ENCODE measurements around the gene UNC45A.
"Not testable (repeated sequence)": the region's sequence is repeated elsewhere in the genome, so short reads cannot be mapped to it uniquely, and the experiment has no call there.

Gene UNC45A

GRCh38 chr15:90918034-90918788 lies 16.9 kb upstream of the UNC45A start:
- peak; percentile 22 for DNase-seq (ENCODE audit: low spot score)

DNA sequence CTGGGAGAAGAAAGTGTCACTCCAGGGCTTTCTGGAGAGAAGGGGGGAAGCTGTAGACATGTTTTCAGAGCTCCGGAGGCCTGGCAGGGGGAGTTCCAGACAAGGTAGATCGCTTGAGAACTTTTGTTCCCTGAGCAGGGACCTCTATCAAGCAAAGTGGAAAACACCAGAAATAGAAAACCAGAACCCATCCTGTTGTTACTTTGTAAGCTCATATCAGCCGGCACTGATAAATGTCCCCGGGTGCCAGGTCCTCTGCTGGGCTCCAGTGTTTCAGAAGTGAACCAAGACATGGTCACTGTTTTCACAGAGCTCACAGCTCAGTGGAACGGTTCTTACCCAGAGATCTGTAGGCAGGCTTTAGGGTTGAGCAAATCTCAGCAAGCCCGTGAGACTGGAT lies 16.2 kb upstream of the UNC45A start:
- no peak for DNase-seq (ENCODE audit: low spot score)

- no peak for DNase-seq (ENCODE audit: low spot score)
Measured at GRCh38 chr15:90921887-90922286, 13.2 kb upstream of the UNC45A start.

DNA sequence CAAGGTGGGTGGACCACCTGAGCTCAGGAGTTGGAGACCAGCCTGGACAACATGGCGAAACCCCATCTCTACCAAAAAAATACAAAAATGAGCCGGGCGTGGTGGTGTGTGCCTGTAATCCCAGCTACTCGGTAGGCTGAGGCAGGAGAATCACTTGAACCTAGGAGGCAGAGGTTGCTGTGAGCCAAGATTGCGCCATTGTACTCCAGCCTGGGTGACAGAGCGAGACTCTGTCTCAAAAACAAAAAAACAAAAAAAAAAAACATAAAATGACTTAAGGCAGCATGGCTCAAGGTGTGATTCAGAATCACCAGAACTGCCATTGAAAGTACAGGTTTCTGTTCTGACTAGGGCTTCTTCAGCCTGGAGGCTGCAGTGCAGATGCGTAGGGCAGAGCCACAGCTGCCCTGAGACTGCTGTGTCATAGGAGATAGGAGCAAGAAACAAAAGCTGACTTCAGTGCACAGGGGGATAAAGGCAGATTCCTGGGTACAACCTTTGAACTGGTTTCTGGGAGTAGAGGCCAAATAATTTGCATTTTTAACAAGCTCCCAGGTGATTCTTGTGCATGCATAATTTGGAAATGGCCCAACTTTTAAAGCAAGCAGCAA lies 12.3 kb upstream of the UNC45A start:
- DNase-seq (ENCODE audit: low spot score): peak; percentile 30

DNA sequence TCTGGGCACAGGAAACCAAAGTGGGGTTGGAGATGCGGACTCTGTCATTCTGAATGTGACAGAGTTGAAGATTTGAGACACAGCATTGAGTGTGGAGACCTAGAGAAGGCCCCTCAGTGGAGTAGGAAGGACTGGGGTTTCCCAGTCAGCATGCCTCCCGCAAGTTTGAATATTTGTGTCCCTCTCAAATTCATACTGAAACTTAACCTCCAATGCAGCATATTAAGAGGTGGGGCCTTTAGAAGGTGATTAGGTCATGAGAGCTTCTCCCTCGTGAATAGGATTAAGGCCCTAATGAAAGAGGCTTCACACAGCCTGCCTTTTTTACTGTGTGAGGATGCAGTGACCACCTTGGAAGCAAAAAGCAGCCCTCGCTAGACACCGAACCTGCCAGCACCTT lies 10.7 kb upstream of the UNC45A start:
- no peak for DNase-seq (ENCODE audit: low spot score)

- not testable (repeated sequence) for DNase-seq (ENCODE audit: low spot score)
Measured at GRCh38 chr15:90926766-90927165, 8.3 kb upstream of the UNC45A start.

DNA sequence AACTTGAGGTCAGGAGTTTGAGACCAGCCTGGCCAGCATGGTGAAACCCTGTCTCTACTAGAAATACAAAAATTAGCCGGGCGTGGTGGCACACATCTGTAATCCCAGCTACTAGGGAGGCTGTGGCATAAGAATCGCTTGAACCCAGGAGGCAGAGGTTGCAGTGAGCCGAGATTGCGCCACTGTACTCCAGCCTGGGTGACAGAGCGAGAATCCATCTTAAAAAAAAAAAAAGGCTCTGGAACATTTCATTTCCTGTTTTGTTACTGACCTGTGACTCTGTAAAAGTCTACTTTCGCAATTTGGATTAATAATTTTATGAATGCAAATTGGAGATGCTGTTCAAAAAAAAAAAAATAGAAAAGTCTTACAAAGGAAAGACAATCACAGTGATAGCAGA lies 7.0 kb upstream of the UNC45A start:
- DNase-seq (ENCODE audit: low spot score): not testable (repeated sequence)

DNA sequence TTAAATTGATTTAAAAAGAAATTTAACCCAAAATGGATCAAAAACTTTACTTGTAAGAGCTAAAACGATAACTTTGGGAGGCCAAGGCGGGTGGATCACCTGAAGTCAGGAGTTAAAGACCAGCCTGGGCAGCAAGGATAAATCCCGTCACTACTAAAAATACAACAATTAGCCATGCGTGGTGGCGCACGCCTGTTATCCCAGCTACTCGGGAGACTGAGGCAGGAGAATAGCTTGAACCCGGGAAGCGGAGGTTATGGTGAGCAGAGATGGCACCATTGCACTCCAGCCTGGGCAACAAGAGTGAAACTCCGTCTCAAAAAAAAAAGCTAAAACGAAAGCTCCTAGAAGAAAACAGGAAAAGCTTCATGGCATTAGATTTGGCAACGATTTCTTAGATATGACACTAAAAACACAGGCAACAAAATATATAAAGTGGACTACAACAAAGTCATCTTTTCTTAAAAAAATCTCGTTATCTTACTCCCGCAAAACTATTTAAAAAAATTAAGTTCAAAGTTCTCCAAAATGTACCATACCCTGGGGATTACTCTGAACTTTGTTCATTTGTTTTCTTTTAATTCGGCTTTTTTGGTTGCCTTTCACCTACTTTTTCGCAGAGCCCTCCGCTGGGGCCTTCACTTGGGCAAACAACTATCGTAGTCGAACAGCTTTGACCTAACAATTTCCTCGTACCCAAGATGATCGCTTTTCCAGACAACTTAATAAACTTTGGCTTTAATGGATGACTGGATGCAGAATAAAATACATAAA lies 5.7 kb upstream of the UNC45A start:
- DNase-seq (ENCODE audit: low spot score): no peak

DNA sequence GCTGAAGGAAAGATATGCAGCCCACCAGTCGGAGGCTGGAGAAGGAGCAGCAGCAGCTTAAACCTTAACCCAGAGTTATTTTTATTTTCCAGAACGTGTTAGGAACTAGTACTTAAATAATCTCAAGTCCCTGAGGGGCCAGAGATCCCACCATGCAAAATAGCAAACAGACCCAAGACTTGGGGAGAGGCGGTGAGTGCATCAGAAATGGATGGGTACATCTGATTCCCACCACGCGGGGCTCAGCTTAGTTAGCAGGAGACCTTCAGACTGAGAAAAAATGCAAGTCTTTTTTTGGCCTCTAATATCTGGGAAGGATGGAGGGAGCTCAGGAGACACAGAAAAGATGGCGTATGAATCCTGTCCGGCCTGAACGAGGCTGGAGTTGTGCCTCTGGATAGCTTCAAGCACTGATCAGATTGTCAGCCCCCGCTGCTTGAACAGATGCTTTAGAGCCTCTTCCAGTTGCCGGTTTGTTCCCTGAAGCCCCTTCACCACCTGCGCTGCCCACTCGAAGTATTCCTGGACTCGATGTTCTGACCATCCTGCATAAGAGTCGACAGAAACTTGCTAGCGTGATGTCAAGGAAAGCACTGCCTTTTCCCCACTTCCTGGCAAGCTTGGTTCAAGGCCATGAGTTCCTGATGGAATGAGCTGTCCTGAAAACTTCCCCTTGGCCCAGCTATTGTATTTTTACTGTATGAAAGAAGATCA lies 4.1 kb upstream of the UNC45A start:
- no peak for DNase-seq (ENCODE audit: low spot score)

DNA sequence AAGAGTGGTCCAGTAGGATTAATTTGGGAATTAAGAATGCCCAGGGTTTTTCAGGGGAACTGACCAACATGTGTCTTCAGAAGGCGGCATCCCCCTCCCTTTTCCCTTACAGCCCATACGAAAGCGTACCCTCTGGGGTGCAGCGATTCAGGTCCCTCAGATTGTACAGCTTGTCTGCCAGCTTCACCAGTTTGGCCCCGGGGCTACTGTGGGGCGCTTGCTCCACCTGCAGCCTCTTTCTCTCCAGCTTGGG lies 3.6 kb upstream of the UNC45A start:
- DNase-seq (ENCODE audit: low spot score): no peak

DNA sequence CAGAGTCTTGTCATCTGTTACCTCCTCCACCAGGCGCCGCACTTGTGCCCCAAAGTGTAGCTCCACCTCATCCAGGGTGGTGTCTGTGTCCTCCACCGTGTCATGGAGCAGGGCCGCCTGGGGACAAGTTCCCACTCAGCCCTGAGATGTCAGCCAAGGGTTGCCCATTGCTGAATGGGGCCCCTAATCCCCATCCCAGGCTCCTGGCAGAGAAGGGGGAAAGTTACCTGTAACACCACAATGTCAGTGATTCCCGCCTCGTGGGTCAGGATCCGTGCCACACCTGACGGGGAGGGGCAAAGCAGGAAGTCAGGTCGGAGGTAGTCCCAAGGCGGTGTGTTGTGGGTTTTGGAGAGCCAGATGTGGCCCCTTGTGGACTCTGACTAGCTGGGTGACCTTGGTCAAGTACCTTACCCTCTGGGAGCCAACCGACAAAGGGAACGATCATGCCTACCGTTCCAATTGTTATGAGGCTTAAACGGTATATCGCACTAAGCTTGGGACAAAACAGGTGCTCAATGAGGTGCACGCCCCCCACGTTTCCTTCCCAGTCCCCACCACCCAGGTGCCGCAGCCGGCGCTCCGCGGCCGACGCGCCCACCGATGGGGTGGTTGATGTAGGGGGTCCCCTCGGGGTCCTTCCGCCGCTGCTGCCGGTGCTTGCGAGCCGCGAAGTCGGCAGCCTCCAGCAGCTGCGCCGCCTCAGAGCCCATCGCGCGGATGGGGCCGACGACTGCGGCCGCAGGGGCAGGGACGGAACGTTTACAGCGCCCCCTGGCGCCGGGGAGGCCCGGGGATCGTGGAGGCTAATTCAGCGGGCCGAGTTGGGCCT lies 3.0 kb upstream of the UNC45A start, which contains the start of gene HDDC3:
Gene HDDC3, minus strand, starts transcription at position 722 of the 832 bp plus-strand sequence. Its CDS starts 9 bp downstream, at position 713.
- peak; percentile 94 for DNase-seq (ENCODE audit: low spot score)

DNA sequence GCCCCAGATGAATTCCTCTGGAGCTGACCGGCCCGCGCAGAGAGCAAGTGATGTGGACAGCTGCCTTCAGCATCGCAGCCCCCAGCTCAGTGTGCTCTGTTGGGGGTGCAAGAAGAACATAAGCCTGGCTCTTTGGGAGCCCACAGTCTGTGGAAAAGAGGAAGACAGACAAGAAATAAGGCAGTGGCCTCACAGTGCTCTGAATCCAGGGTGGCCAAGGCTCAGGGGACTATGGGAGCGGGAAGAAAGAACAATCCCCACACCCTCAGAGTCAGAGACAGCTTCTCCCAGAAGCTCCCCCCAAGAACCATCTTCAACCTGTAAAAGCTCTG lies 2.5 kb upstream of the UNC45A start:
- DNase-seq (ENCODE audit: low spot score): no peak

DNA sequence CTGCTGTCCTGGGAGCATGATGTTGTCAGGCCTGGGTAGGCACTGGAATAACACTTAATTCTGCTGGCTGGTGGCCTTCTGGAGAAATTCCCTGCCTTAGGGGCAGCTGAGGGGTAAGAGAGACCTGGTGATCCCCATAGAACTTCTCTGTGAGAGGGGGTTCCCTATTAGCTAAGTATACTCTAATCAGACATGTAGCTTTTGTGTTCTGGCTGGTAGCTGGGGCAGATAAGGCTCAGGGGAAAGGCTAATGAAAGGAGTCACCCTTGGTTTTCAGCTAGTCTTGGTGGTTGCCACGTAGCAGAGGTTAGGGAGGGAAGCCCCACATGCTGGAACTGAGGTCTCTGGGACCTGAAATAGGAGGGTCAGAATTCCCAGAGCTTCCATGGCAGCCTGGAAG lies 1.8 kb upstream of the UNC45A start:
- no peak for DNase-seq (ENCODE audit: low spot score)

- DNase-seq (ENCODE audit: low spot score): peak; percentile 86
Measured at GRCh38 chr15:90934256-90934948, 683 bp upstream of the UNC45A start.

DNA sequence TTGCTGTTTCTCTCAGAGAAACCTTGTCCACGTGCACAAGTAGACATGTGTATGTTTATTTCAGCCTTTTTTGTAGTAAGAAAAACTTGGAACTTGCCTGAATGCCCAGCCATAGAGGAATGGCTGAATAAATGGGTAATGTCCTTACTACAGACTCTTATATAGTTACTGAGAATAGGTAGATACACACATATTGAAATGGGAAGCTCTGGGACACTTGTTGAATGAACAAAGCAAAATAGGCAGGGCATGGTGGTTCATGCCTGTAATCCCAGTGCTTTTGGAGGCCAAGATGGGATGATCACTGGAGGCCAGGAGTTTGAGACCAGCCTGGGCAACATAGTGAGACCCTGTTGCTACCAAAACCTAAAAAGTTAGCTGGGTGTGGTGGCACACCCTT lies 1.7 kb downstream of the UNC45A start:
- no peak for DNase-seq (ENCODE audit: low spot score)

DNA sequence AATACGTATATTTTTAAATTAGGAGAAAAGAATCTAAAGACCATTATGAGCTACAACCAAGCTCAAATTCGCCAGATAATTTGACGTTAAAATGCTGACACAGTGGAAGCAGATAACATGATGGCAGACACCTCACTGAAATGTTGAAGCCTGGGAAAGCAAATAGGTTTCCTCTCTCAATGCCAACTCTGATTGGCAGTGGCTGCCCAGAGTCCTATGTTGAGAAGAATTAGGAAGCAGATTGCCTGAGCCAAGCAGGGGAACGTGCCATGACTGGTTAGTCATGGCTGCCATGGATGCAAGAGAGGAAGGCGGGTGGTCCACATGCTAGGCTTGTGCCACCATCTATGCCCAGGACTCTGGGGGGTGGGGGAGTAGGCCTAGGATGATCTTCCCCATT lies 3.2 kb downstream of the UNC45A start:
- DNase-seq (ENCODE audit: low spot score): no peak

- DNase-seq (ENCODE audit: low spot score): no peak
Measured at GRCh38 chr15:90939756-90940155, 4.7 kb downstream of the UNC45A start.

DNA sequence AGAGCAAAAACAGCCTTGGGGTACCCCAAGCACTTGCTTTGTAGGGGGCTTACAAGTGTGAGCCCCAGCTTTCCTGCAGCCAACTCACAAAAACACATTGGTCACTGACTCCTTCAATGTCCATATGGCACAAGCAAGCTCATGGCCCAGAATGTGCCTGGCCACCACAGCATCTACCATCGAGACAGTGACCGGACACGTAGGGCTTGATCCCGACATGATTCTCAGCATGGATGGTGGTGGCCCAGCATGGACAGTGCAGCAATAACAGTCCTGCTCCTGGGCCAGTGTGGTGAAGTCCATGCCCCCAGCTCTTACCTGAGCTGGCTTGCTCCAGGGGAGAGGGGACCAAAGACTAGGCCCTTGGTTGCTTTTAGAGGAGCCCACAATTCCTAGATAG lies 6.0 kb downstream of the UNC45A start:
- no peak for DNase-seq (ENCODE audit: low spot score)

DNA sequence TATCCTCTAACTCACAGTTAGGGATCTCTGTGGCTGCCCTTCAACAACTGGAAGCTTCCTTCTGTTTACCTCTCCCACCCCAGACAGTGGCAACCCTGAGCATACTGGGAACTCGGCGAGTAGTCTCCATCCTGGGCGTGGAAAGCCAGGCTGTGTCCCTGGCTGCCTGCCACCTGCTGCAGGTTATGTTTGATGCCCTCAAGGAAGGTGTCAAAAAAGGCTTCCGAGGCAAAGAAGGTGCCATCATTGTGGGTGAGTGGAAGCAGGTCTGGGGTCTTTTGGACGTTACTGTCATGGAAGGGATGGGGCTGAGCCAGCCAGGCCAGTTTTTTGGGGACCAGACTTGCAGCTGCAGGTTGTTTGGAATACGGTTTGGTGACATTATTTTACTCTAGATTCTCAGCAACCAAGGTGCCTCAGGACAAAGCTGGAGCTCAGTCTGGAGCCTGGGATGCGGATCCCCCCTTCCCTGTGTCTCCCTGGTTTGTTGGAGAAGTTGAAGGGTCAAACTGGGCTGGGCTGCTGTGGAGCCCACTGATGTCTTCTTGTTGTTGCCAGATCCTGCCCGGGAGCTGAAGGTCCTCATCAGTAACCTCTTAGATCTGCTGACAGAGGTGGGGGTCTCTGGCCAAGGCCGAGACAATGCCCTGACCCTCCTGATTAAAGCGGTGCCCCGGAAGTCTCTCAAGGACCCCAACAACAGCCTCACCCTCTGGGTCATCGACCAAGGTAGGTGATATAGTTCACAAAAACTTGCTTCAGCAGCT lies 7.5 kb downstream of the UNC45A start:
- DNase-seq (ENCODE audit: low spot score): no peak

DNA sequence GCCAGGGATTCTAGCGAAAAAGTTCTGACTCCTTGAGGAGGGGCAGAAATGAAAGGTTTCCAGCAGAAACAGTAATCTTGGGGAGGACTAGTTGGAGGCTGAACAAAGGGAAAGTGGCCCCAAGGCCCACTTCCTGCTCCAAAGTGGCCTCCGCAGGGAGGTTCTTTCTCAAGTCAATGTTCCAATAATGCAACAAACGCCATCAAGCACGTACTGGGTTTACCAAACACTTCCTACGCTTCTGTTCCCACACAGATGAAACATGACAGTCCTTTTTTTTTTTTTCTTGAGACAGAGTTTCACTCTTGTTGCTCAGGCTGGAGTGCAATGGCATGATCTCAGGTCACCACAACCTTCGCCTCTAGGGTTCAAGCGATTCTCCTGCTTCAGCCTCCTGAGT lies 10.0 kb downstream of the UNC45A start:
- no peak for DNase-seq (ENCODE audit: low spot score)

DNA sequence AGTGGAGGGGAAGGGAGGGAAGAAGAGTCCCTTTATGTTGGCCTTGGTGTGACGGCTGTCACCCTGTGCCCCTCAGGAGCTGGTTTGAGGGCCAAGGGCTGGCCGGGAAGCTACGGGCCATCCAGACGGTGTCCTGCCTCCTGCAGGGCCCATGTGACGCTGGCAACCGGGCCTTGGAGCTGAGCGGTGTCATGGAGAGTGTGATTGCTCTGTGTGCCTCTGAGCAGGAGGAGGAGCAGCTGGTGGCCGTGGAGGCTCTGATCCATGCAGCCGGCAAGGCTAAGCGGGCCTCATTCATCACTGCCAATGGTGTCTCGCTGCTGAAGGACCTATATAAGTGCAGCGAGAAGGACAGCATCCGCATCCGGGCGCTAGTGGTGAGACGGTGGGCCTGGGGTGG lies 11.5 kb downstream of the UNC45A start:
- no peak for DNase-seq (ENCODE audit: low spot score)

Measured in ecto neural progenitor cell (in vitro differentiated cells).